Prostate gland (tissue), 2 donors: Measurements from ENCODE around the gene IL36RN.

ENCODE experiments used
- POLR2A ChIP-seq: fragments of 450-650 bp; IDR thresholded peaks from one replicate; pipeline ENCODE4 v1.6.1; 2016; ENCODE audit warnings: antibody characterized with exemption, mild to moderate bottlenecking
- POLR2AphosphoS5 ChIP-seq: sonication (generic); formaldehyde crosslinking; IDR thresholded peaks from one replicate; pipeline ENCODE4 v1.6.1; 2017; ENCODE audit warnings: antibody characterized with exemption
- TF ChIP-seq, protein P1 (sequence below), 4 experiments: fragments of 200-600 bp in 2 of 4; fragments of 450-650 bp in 2 of 4; sonication (generic) in 2 of 4; IDR thresholded peaks; 1 replicate in 3 of 4; 2 replicates in 1 of 4; pipeline ENCODE4 v1.5.1; 2016 to 2019; ENCODE audit warnings: antibody characterized with exemption in 4 of 4, mild to moderate bottlenecking in 2 of 4, moderate library complexity in 2 of 4

DNA sequence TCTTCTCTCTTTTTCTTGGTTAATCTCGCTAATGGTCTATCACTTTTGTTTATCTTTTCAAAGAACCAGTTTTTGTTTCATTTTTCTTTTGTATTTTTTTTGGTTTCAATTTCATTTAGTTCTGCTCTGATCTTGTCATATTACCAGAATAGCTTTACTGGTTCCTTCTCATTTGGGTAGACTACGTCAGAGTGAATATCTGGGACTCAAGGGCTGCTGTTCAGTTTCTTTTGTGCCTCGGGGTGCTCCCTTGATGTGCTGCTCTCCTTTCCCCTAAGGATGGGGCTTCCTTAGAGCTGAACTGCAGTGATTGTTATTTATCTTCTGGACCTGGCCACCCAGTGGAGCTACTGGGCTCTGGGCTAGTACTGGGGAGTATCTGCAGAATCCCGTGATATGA is 39.0 kb downstream of the IL36RN start:
- no peak for TF ChIP-seq POLR2AphosphoS5
- TF ChIP-seq, protein P1, sequence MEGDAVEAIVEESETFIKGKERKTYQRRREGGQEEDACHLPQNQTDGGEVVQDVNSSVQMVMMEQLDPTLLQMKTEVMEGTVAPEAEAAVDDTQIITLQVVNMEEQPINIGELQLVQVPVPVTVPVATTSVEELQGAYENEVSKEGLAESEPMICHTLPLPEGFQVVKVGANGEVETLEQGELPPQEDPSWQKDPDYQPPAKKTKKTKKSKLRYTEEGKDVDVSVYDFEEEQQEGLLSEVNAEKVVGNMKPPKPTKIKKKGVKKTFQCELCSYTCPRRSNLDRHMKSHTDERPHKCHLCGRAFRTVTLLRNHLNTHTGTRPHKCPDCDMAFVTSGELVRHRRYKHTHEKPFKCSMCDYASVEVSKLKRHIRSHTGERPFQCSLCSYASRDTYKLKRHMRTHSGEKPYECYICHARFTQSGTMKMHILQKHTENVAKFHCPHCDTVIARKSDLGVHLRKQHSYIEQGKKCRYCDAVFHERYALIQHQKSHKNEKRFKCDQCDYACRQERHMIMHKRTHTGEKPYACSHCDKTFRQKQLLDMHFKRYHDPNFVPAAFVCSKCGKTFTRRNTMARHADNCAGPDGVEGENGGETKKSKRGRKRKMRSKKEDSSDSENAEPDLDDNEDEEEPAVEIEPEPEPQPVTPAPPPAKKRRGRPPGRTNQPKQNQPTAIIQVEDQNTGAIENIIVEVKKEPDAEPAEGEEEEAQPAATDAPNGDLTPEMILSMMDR (IDR thresholded peaks at IDR 0.05), result no peak
- TF ChIP-seq POLR2A, result no peak
